Measurements from ENCODE around the gene TYMP.

GRCh38 chr22:50487290-50488005, 42.4 kb downstream of the TYMP start:
- TF ChIP-seq HDAC6 (IDR thresholded peaks at IDR 0.05; ENCODE audit: low read depth, low read length) (no peak), CTCF (IDR thresholded peaks at IDR 0.05; ENCODE audit: control extremely low read depth in 1 of 3, insufficient read depth in 1 of 3, low read depth in 1 of 3, low read length in 3 of 3) (no peak), MAX (IDR thresholded peaks at IDR 0.05) (no peak), CREB1 (IDR thresholded peaks at IDR 0.05) (no peak)
